Mesodermal cell (in vitro differentiated cells): ENCODE data around the gene DFFA.

ENCODE experiments used
- H3K27ac ChIP-seq: 2 replicates; pipeline ENCODE4 v1.7.0; 2013; ENCODE audit warnings: mild to moderate bottlenecking, low read depth, low read length, moderate library complexity; ENCODE audit not compliant: severe bottlenecking
- H3K36me3 ChIP-seq: 2 replicates; pipeline ENCODE4 v1.7.1; 2013; ENCODE audit warnings: mild to moderate bottlenecking, low read length, moderate library complexity; ENCODE audit not compliant: control insufficient read depth, insufficient read depth
- H3K4me1 ChIP-seq: one replicate; pipeline ENCODE4 v1.7.1; 2013; ENCODE audit warnings: mild to moderate bottlenecking, low read length; ENCODE audit not compliant: insufficient read depth, control insufficient read depth, poor library complexity, severe bottlenecking
- H3K4me3 ChIP-seq: 2 replicates; pipeline ENCODE4 v1.7.0; 2013; ENCODE audit warnings: low read length, control low read depth, mild to moderate bottlenecking; ENCODE audit not compliant: insufficient read depth, poor library complexity, severe bottlenecking; ENCODE audit errors: extremely low read depth
- H3K9me3 ChIP-seq: 2 replicates; pipeline ENCODE4 v1.7.1; 2013; ENCODE audit warnings: mild to moderate bottlenecking, low read length, moderate library complexity; ENCODE audit not compliant: control insufficient read depth
- WGBS, 2 experiments: methylation state at CpG; one replicate each; pipeline ENCODE4 v1.1.5; 2013; ENCODE audit warnings: missing lambda C conversion rate in 2 of 2; ENCODE audit not compliant: insufficient coverage in 2 of 2; 5-methylcytosine and 5-hydroxymethylcytosine counted together

Gene DFFA

GRCh38 chr1:10407201-10407600, 65.1 kb downstream of the DFFA start:
- Histone ChIP-seq H3K27ac (no peak overlapping the region), H3K36me3 (peaks cover 99% of the 10 kb centered on the region), H3K9me3 (no peaks in the 10 kb centered on the region), H3K4me3 (no peak overlapping the region), H3K4me1 (peaks cover 12% of the 10 kb centered on the region)
- 92 to 94% methylated on average over 2 of the region's 2 CpGs for WGBS, 2 experiments
